ENCODE measurements around the gene CNRIP1. TPM values are rescaled to one million over a fixed set of nuclear protein-coding genes. Genes with fewer than 3 reads are reported as not detected.
"Not testable (repeated sequence)": the region's sequence is repeated elsewhere in the genome, so short reads cannot be mapped to it uniquely, and the experiment has no call there.

CNRIP1 gene
- total RNA-seq, 1 experiment from 2014 or later: 0.84 TPM

- DNase-seq (ENCODE audit: unreplicated experiment): no peak
- no peaks in the 10 kb centered on the region for H3K27me3 Mint-ChIP-seq (ENCODE audit: insufficient read depth, unreplicated experiment)
- H3K9me3 Mint-ChIP-seq (ENCODE audit: unreplicated experiment): no peaks in the 10 kb centered on the region
- no peak overlapping the region for H3K27ac Mint-ChIP-seq (ENCODE audit: low read depth, unreplicated experiment)
- BruUV-seq (replicated peaks): no TSS peak
- ChIA-PET POLR2A (interaction anchor here (0.8 to 1.2 kb wide), 2 partner anchors 8 to 154 kb away, joined by 4 to 5 read pairs; a partner anchor contains a TSS), CTCF (interaction anchor here (0.7 to 1.6 kb wide), 5 partner anchors 10 to 1163 kb away, joined by 3 to 4 read pairs (median 3); partner anchors contain the start of gene CNRIP1)
- intact Hi-C loops (cut with micrococcal nuclease): no loop called here
- H3K36me3 Mint-ChIP-seq (ENCODE audit: insufficient read depth, unreplicated experiment): no peaks in the 10 kb centered on the region
- TF ChIP-seq CTCF (IDR thresholded peaks at IDR 0.05; ENCODE audit: unreplicated experiment): no peak
- no peak overlapping the region for H3K4me3 Mint-ChIP-seq (ENCODE audit: unreplicated experiment)
- no peaks in the 10 kb centered on the region for H3K4me1 Mint-ChIP-seq (ENCODE audit: insufficient read depth, unreplicated experiment)
These were observed 8.7 kb downstream of the CNRIP1 start for GRCh38 chr2:68311033-68311432.

- Mint-ChIP-seq H3K9me3 (ENCODE audit: unreplicated experiment) (no peaks in the 10 kb centered on the region), H3K36me3 (ENCODE audit: insufficient read depth, unreplicated experiment) (no peaks in the 10 kb centered on the region), H3K4me1 (ENCODE audit: insufficient read depth, unreplicated experiment) (no peaks in the 10 kb centered on the region), H3K27me3 (ENCODE audit: insufficient read depth, unreplicated experiment) (no peaks in the 10 kb centered on the region), H3K4me3 (ENCODE audit: unreplicated experiment) (no peak overlapping the region), H3K27ac (ENCODE audit: low read depth, unreplicated experiment) (no peak overlapping the region)
- CTCF ChIA-PET: interaction anchor here (0.6 to 1.7 kb wide), 3 partner anchors 17 to 149 kb away, joined by 3 to 8 read pairs (median 6); no protein-coding TSS in a partner anchor
- BruUV-seq (replicated peaks): no TSS peak
- POLR2A ChIA-PET: interaction anchor here (0.6 to 1.5 kb wide), 3 partner anchors 11 to 189 kb away, joined by 3 to 9 read pairs (median 3); no protein-coding TSS in a partner anchor
- intact Hi-C loops (cut with micrococcal nuclease): no loop called here
- no peak for TF ChIP-seq CTCF (IDR thresholded peaks at IDR 0.05; ENCODE audit: unreplicated experiment)
- DNase-seq (ENCODE audit: unreplicated experiment): no peak
These were observed 10.3 kb downstream of the CNRIP1 start for GRCh38 chr2:68309426-68309825.

- CTCF ChIA-PET: interaction anchor here (0.7 to 1.3 kb wide), 4 partner anchors 12 to 138 kb away, joined by 3 to 9 read pairs (median 4); no protein-coding TSS in a partner anchor
- H3K27me3 Mint-ChIP-seq (ENCODE audit: insufficient read depth, unreplicated experiment); H3K4me3 Mint-ChIP-seq (ENCODE audit: unreplicated experiment); intact Hi-C loops (cut with micrococcal nuclease); H3K4me1 Mint-ChIP-seq (ENCODE audit: insufficient read depth, unreplicated experiment); H3K9me3 Mint-ChIP-seq (ENCODE audit: unreplicated experiment); H3K27ac Mint-ChIP-seq (ENCODE audit: low read depth, unreplicated experiment); H3K36me3 Mint-ChIP-seq (ENCODE audit: insufficient read depth, unreplicated experiment); POLR2A ChIA-PET; DNase-seq (ENCODE audit: unreplicated experiment); BruUV-seq (replicated peaks): not testable (repeated sequence)
These were observed 15.9 kb downstream of the CNRIP1 start for GRCh38 chr2:68303902-68304272.

GRCh38 chr2:68303033-68303901 is 16.5 kb downstream of the CNRIP1 start:
- CTCF ChIA-PET: interaction anchor here (0.7 to 1.3 kb wide), 3 partner anchors 11 to 138 kb away, joined by 3 to 9 read pairs (median 4); no protein-coding TSS in a partner anchor

More at GRCh38 chr2:68303033-68303901, 16.5 kb downstream of the CNRIP1 start:
- no peak for DNase-seq (ENCODE audit: unreplicated experiment)
- BruUV-seq (replicated peaks): no TSS peak
- POLR2A ChIA-PET: interaction anchor here (0.6 to 1.8 kb wide), 3 partner anchors 8 to 136 kb away, joined by 3 to 5 read pairs (median 4); no protein-coding TSS in a partner anchor
- Mint-ChIP-seq H3K27me3 (ENCODE audit: insufficient read depth, unreplicated experiment) (no peaks in the 10 kb centered on the region), H3K9me3 (ENCODE audit: unreplicated experiment) (no peaks in the 10 kb centered on the region), H3K27ac (ENCODE audit: low read depth, unreplicated experiment) (no peak overlapping the region), H3K36me3 (ENCODE audit: insufficient read depth, unreplicated experiment) (no peaks in the 10 kb centered on the region), H3K4me3 (ENCODE audit: unreplicated experiment) (no peak overlapping the region), H3K4me1 (ENCODE audit: insufficient read depth, unreplicated experiment) (no peaks in the 10 kb centered on the region)
- TF ChIP-seq CTCF (IDR thresholded peaks at IDR 0.05; ENCODE audit: unreplicated experiment): no peak
- intact Hi-C loops (cut with micrococcal nuclease): no loop called here
